ENCODE results near the gene DNAH5.
"Not testable (repeated sequence)": the region's sequence is repeated elsewhere in the genome, so short reads cannot be mapped to it uniquely, and the experiment has no call there.

DNAH5 gene

DNA sequence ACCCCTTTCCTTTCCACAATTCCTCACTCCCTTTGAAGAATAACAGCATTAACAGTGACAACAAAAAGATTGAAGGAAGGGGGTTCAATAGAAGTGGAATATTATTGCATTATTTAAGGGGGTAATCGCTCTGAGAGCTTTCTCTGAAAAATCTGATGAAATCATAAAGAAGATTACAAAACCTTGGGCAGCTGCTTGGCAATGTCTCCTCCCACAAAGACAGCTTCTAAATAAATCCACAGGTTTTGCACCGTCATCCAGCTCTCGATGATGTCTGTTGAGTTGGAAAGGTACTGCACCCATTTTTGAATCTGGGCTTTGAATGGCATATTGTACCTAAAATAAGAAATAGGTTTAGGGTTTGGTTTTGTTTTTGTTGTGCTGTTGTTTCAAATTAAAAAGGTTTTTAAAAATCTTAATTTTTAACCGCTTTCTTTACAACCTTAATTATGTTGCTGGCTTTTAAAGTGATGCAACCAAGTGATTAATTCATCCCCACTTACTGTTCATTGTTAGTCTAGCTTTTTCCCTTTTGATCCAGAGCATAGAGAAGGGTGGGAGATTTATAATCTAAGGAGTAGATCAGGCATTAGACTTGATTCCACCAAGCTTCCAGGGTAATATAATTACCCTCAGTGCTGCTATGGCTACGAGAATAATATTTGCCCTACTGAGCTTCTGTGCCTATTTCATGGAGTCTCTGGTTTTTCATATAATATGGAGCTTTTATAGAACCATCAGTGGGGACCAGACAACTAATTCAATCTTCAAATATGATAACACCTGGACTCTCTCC, 85.0 kb downstream of the DNAH5 start:
- H3K27me3 ChIP-seq = no peaks in the 10 kb centered on the region
- H3K9ac ChIP-seq = no peak overlapping the region
- H3K9me3 ChIP-seq = no peaks in the 10 kb centered on the region
- H4K20me1 ChIP-seq = no peaks in the 10 kb centered on the region
- no peaks in the 10 kb centered on the region for H3K4me1 ChIP-seq
- H3K4me2 ChIP-seq = no peak overlapping the region
- no peaks in the 10 kb centered on the region for H3K36me3 ChIP-seq
- no peak overlapping the region for H3K27ac ChIP-seq
- TF ChIP-seq Cebpa-rat (IDR thresholded peaks at IDR 0.05) = no peak
- H3K4me3 ChIP-seq = no peak overlapping the region

GRCh38 chr5:13843175-13843846, 101.2 kb downstream of the DNAH5 start:
- Histone ChIP-seq H3K4me2 (no peak overlapping the region), H3K36me3 (no peaks in the 10 kb centered on the region), H3K27me3 (no peaks in the 10 kb centered on the region), H3K4me3 (no peak overlapping the region), H4K20me1 (no peaks in the 10 kb centered on the region), H3K4me1 (no peaks in the 10 kb centered on the region), H3K9ac (no peak overlapping the region), H3K9me3 (no peaks in the 10 kb centered on the region), H3K27ac (no peak overlapping the region)
- no peak for TF ChIP-seq Cebpa-rat (IDR thresholded peaks at IDR 0.05)

DNA sequence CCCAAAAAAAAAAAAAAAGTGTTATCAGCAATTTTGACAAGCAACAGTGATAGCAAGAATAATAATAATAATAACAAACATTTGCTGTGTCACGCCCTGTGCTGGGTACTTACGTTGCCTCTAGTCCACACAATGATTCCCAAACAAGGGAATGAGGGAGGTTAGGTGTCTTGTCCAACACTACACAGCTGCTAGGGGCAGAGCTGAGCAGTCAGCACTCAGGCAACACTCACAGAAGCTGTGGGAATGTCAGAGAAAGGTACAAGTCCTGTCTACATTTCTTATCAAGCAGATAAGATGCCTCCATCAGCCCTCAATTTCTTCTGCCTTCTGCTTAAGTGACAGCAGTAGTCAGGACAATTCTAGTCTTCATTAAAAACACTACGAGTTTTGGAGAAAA, 111.0 kb downstream of the DNAH5 start:
- Histone ChIP-seq H3K4me1 (no peaks in the 10 kb centered on the region), H3K27ac (no peak overlapping the region), H3K27me3 (no peaks in the 10 kb centered on the region), H3K9me3 (0 out of 2 replicates have a peak, but pooled peaks cover 2% of the 10 kb centered on the region), H4K20me1 (no peaks in the 10 kb centered on the region), H3K9ac (no peak overlapping the region), H3K4me2 (no peak overlapping the region), H3K4me3 (no peak overlapping the region), H3K36me3 (no peaks in the 10 kb centered on the region)
- no peak for TF ChIP-seq Cebpa-rat (IDR thresholded peaks at IDR 0.05)

GRCh38 chr5:13831351-13831750, 113.1 kb downstream of the DNAH5 start:
- H3K27ac ChIP-seq = no peak overlapping the region
- H3K4me2 ChIP-seq = no peak overlapping the region
- peaks cover 22% of the 10 kb centered on the region for H3K9me3 ChIP-seq
- no peak overlapping the region for H3K4me3 ChIP-seq
- no peaks in the 10 kb centered on the region for H3K27me3 ChIP-seq
- H3K9ac ChIP-seq = no peak overlapping the region
- no peaks in the 10 kb centered on the region for H3K36me3 ChIP-seq
- TF ChIP-seq Cebpa-rat (IDR thresholded peaks at IDR 0.05) = no peak
- H3K4me1 ChIP-seq = no peaks in the 10 kb centered on the region
- H4K20me1 ChIP-seq = no peaks in the 10 kb centered on the region

GRCh38 chr5:13830536-13830935, 114.0 kb downstream of the DNAH5 start:
- no peak overlapping the region for H3K9ac ChIP-seq
- no peaks in the 10 kb centered on the region for H3K4me1 ChIP-seq
- H3K27ac ChIP-seq = no peak overlapping the region
- no peaks in the 10 kb centered on the region for H3K36me3 ChIP-seq
- no peak overlapping the region for H3K4me3 ChIP-seq
- H3K9me3 ChIP-seq = peaks cover 26% of the 10 kb centered on the region
- H3K27me3 ChIP-seq = no peaks in the 10 kb centered on the region
- H3K4me2 ChIP-seq = no peak overlapping the region
- no peak for TF ChIP-seq Cebpa-rat (IDR thresholded peaks at IDR 0.05)
- no peaks in the 10 kb centered on the region for H4K20me1 ChIP-seq

DNA sequence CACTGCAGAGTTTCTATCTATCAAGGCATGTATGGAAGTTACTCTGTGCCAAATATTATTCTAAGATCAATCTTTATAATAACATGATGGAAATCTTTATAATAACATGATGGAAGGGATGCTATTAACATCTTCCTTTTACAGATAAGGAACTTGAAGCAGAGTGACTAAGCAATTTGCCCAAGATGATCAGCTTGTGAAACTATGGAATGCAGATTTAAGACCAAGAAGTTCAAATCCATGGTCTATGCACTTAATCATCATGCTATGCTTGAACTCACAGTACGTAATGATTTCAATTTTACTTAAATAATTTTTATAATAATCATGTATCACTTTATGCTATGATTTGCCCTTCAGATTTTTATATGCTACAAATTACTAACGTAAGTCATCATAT, 123.1 kb downstream of the DNAH5 start:
- H3K4me2 ChIP-seq = no peak overlapping the region
- H3K36me3 ChIP-seq = no peaks in the 10 kb centered on the region
- no peak overlapping the region for H3K4me3 ChIP-seq
- H4K20me1 ChIP-seq = no peaks in the 10 kb centered on the region
- no peak for TF ChIP-seq Cebpa-rat (IDR thresholded peaks at IDR 0.05)
- H3K27ac ChIP-seq = no peak overlapping the region
- H3K27me3 ChIP-seq = no peaks in the 10 kb centered on the region
- H3K4me1 ChIP-seq = no peaks in the 10 kb centered on the region
- H3K9ac ChIP-seq = no peak overlapping the region
- H3K9me3 ChIP-seq = 0 out of 2 replicates have a peak, but pooled peaks cover 4% of the 10 kb centered on the region

GRCh38 chr5:13816126-13816525, 128.4 kb downstream of the DNAH5 start:
- Histone ChIP-seq H3K4me1 (no peaks in the 10 kb centered on the region), H3K4me3 (no peak overlapping the region), H3K36me3 (no peaks in the 10 kb centered on the region), H3K9me3 (no peaks in the 10 kb centered on the region), H3K9ac (no peak overlapping the region), H4K20me1 (no peaks in the 10 kb centered on the region), H3K27me3 (no peaks in the 10 kb centered on the region), H3K4me2 (no peak overlapping the region), H3K27ac (no peak overlapping the region)
- TF ChIP-seq Cebpa-rat (IDR thresholded peaks at IDR 0.05) = no peak

DNA sequence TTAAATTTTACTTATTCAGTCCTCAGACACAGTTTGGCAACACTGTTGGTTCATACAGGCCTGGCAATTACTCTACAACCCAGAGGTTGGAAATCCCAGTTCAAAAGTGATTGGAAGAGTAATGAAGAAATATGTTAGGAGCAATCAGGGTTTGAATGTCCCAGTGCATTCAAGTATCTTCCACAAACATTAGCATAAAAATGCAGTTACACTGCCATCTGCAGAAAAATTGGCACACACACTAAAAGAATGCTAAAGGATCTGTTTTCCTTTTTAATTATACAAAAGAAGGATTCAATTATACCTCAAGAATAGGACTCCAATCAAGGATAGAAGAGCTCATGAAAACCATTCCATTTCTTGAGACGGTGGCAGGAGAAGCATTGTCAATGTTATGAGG, 130.2 kb downstream of the DNAH5 start:
- no peaks in the 10 kb centered on the region for H3K27me3 ChIP-seq
- no peaks in the 10 kb centered on the region for H4K20me1 ChIP-seq
- H3K36me3 ChIP-seq = no peaks in the 10 kb centered on the region
- H3K4me2 ChIP-seq = no peak overlapping the region
- H3K9ac ChIP-seq = no peak overlapping the region
- no peak overlapping the region for H3K4me3 ChIP-seq
- no peak overlapping the region for H3K27ac ChIP-seq
- H3K9me3 ChIP-seq = no peaks in the 10 kb centered on the region
- H3K4me1 ChIP-seq = no peaks in the 10 kb centered on the region
- TF ChIP-seq Cebpa-rat (IDR thresholded peaks at IDR 0.05) = no peak

- Histone ChIP-seq H3K27me3 (no peaks in the 10 kb centered on the region), H3K4me3 (no peak overlapping the region), H3K27ac (no peak overlapping the region), H3K9ac (no peak overlapping the region), H3K36me3 (no peaks in the 10 kb centered on the region), H4K20me1 (no peaks in the 10 kb centered on the region), H3K4me2 (no peak overlapping the region), H3K4me1 (no peaks in the 10 kb centered on the region), H3K9me3 (no peaks in the 10 kb centered on the region)
- no peak for TF ChIP-seq Cebpa-rat (IDR thresholded peaks at IDR 0.05)
Measured at GRCh38 chr5:13809921-13810320, 134.6 kb downstream of the DNAH5 start.

GRCh38 chr5:13804336-13804735, 140.2 kb downstream of the DNAH5 start:
- Histone ChIP-seq H3K4me1 (no peaks in the 10 kb centered on the region), H3K9ac (no peak overlapping the region), H3K27ac (no peak overlapping the region), H3K36me3 (no peaks in the 10 kb centered on the region), H3K4me2 (no peak overlapping the region), H3K9me3 (no peaks in the 10 kb centered on the region), H3K4me3 (no peak overlapping the region), H4K20me1 (no peaks in the 10 kb centered on the region), H3K27me3 (no peaks in the 10 kb centered on the region)
- TF ChIP-seq Cebpa-rat (IDR thresholded peaks at IDR 0.05) = no peak

DNA sequence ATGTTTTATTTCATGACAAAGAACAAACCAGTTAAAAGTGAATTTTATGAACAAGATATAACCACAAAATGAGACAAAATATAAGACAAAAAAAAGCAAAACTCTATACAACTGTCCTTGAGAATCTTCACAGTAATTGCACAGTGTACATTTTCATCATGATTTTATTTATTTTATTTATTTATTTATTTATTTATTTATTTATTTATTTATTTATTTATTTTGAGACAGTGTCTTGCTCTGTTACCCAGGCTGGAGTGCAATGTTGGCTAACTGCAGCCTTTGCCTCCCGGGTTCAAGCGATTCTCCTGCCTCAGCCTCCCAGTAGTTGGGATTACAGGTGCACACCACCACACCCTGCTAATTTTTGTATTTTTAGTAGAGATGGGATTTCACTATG, 145.9 kb downstream of the DNAH5 start:
- H3K9me3 ChIP-seq, H3K4me1 ChIP-seq, H3K27ac ChIP-seq, H4K20me1 ChIP-seq, H3K4me3 ChIP-seq, H3K36me3 ChIP-seq, H3K27me3 ChIP-seq, H3K9ac ChIP-seq, H3K4me2 ChIP-seq: not testable (repeated sequence)

All from BLaER1 (cell line).